ENCODE results near the gene CCNT2. TPM values are rescaled to one million over a fixed set of nuclear protein-coding genes. Genes with fewer than 3 reads are reported as not detected.
A peak's percentile ranks its signal among the peaks of the same experiment; 100 is the strongest.

The CCNT2 gene
- total RNA-seq, 1 experiment from 2014 or later: 38.1 TPM

DNA sequence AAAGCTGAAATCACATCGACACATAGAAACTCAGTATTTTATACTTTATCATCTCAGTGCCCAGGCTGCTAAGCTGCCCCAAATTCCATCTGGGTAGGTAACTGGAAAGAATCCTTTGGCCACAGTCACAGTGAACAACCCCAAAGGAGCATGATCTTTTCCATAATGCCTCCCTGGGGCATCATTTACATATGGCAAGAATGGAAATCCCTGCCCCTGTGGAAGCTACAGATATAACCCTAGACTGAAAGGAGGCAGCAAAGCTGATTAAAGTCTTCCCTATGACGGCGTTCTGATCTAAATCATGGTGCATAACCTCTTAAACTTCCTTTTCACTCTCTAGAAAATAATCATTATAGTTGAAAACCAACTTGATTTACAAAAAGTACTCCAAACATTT lies 87.1 kb downstream of the CCNT2 start:
- CTCF ChIA-PET: interaction anchor here (0.9 to 4.8 kb wide), 4 partner anchors 13 to 792 kb away, joined by 3 to 30 read pairs (median 6); no protein-coding TSS in a partner anchor
- ATAC-seq (peak; percentile 72), DNase-seq (ENCODE audit: low spot score) (no peak)
- no peaks in the 10 kb centered on the region for H3K9me3 Mint-ChIP-seq
- H3K36me3 Mint-ChIP-seq: no peaks in the 10 kb centered on the region
- H3K4me3 Mint-ChIP-seq: no peak overlapping the region
- TF ChIP-seq ELF4 (CRISPR knock-in tag; IDR thresholded peaks at IDR 0.05; ENCODE audit: low read depth) (no peak), ZNF121 (CRISPR knock-in tag; IDR thresholded peaks at IDR 0.05) (no peak), SMAD4 (CRISPR knock-in tag; IDR thresholded peaks at IDR 0.05) (no peak), ZNF219 (CRISPR knock-in tag; IDR thresholded peaks at IDR 0.05; ENCODE audit: borderline replicate concordance) (no peak), ZNF416 (CRISPR knock-in tag; IDR thresholded peaks at IDR 0.05) (no peak)
- TF ChIP-seq, protein P1, sequence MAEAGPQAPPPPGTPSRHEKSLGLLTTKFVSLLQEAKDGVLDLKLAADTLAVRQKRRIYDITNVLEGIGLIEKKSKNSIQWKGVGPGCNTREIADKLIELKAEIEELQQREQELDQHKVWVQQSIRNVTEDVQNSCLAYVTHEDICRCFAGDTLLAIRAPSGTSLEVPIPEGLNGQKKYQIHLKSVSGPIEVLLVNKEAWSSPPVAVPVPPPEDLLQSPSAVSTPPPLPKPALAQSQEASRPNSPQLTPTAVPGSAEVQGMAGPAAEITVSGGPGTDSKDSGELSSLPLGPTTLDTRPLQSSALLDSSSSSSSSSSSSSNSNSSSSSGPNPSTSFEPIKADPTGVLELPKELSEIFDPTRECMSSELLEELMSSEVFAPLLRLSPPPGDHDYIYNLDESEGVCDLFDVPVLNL (CRISPR knock-in tag; IDR thresholded peaks at IDR 0.05; ENCODE audit: borderline replicate concordance, low read depth): no peak
- TF ChIP-seq, protein P2, sequence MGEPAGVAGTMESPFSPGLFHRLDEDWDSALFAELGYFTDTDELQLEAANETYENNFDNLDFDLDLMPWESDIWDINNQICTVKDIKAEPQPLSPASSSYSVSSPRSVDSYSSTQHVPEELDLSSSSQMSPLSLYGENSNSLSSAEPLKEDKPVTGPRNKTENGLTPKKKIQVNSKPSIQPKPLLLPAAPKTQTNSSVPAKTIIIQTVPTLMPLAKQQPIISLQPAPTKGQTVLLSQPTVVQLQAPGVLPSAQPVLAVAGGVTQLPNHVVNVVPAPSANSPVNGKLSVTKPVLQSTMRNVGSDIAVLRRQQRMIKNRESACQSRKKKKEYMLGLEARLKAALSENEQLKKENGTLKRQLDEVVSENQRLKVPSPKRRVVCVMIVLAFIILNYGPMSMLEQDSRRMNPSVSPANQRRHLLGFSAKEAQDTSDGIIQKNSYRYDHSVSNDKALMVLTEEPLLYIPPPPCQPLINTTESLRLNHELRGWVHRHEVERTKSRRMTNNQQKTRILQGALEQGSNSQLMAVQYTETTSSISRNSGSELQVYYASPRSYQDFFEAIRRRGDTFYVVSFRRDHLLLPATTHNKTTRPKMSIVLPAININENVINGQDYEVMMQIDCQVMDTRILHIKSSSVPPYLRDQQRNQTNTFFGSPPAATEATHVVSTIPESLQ (CRISPR knock-in tag; IDR thresholded peaks at IDR 0.05): no peak
- peaks cover 12% of the 10 kb centered on the region for H3K4me1 Mint-ChIP-seq
- no peak overlapping the region for H3K27ac Mint-ChIP-seq
- H3K27me3 Mint-ChIP-seq (ENCODE audit: low read depth): peaks cover 8% of the 10 kb centered on the region
- POLR2A ChIA-PET: no interaction called here

Other genes with a start within 250 kb of the CCNT2 start
- gene TMEM163, start 199.8 kb upstream of the CCNT2 start, total RNA-seq (2021): 0.94 to 1.6 TPM (median 1.2 TPM) in 3 replicates
- not detected in 3 replicates for gene ACMSD, start 80.2 kb upstream of the CCNT2 start, total RNA-seq (2021)
- not detected in 3 replicates for gene MAP3K19, start 128.6 kb downstream of the CCNT2 start, total RNA-seq (2021)
- gene RAB3GAP1, start 133.5 kb downstream of the CCNT2 start, total RNA-seq (2021): 25.3 to 28.6 TPM (median 27.6 TPM) in 3 replicates